ENCODE results near the gene SYNM. TPM values are rescaled to one million over a fixed set of nuclear protein-coding genes. Genes with fewer than 3 reads are reported as not detected.

Gene SYNM
- total RNA-seq, 1 experiment from 2014 or later: 1.9 TPM

DNA sequence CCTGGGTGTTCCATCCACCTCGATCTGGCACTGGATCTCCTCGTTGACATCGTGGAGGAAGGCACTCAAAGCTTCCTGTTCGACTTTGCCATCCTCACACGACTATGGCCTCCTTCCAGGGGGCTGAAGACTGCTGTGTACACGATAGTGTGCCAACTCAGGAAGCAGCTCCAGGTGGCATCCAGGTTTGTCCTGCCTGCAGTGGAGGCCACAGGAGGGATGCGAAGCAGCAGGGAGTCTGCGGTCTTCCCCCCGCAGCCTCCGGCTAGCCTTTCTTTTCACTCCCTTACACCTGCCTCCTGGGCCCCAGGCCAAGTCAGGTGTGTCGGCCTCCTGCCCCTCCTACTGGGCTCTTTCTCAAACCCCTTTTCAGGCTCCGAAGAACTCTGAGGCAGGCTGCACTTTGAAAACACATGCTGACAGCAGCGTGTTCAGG lies 32.2 kb downstream of the SYNM start:
- H3K27ac ChIP-seq (ENCODE audit: insufficient read length, low read depth, low read length): no peak overlapping the region
- no peak overlapping the region for H3K9ac ChIP-seq (ENCODE audit: extremely low read depth, insufficient read length, low read length)

More for the DNA sequence above, 32.2 kb downstream of the SYNM start:
- Histone ChIP-seq H2BK120ac (ENCODE audit: low read depth, low read length, poor library complexity, severe bottlenecking) (no peak overlapping the region), H3K79me2 (ENCODE audit: insufficient read depth, low read length) (no peaks in the 10 kb centered on the region), H3K27me3 (ENCODE audit: insufficient read depth, low read length) (no peaks in the 10 kb centered on the region), H3T11ph (ENCODE audit: low read length) (no peak overlapping the region), H2BK5ac (ENCODE audit: insufficient read length, low read length) (no peak overlapping the region), H2BK12ac (ENCODE audit: insufficient read length, low read depth, low read length) (no peak overlapping the region), H4K20me1 (ENCODE audit: control insufficient read depth, insufficient read depth, insufficient read length) (no peaks in the 10 kb centered on the region), H3K56ac (ENCODE audit: insufficient read length, low read depth, low read length) (no peak overlapping the region), H4K8ac (replicated peaks; ENCODE audit: insufficient read length, low read depth, low read length) (no peak overlapping the region), H3K9me3 (ENCODE audit: control insufficient read depth, low read depth, low read length) (no peaks in the 10 kb centered on the region), H3K18ac (ENCODE audit: insufficient read length, low read depth, low read length) (no peak overlapping the region), H2BK15ac (ENCODE audit: low read depth, low read length) (no peak overlapping the region), H3K4me2 (ENCODE audit: insufficient read depth, insufficient read length, low read length) (no peak overlapping the region), H4K5ac (ENCODE audit: insufficient read length, low read depth, low read length) (no peak overlapping the region), H2AK5ac (ENCODE audit: insufficient read length, low read length) (no peak overlapping the region), H2BK20ac (ENCODE audit: low read depth, low read length, poor library complexity, severe bottlenecking) (no peak overlapping the region), H3K23ac (ENCODE audit: insufficient read length, low read depth, low read length) (no peak overlapping the region), H2AFZ (ENCODE audit: low read length) (no peak overlapping the region), H3K4me1 (ENCODE audit: insufficient read depth, low read length) (peaks cover 6% of the 10 kb centered on the region; the same call in 1 of the 2 replicates), H3K23me2 (ENCODE audit: insufficient read length, low read depth, low read length, poor library complexity, severe bottlenecking) (no peaks in the 10 kb centered on the region), H3K79me1 (ENCODE audit: insufficient read depth, low read depth, low read length, poor library complexity, severe bottlenecking) (no peaks in the 10 kb centered on the region), H4K91ac (ENCODE audit: insufficient read length, low read depth, low read length) (no peak overlapping the region), H3K4ac (ENCODE audit: low read depth, low read length) (no peak overlapping the region), H3K14ac (ENCODE audit: insufficient read depth, low read length) (no peak overlapping the region)
- peak; percentile 37 for DNase-seq
- H3K27me3 Mint-ChIP-seq (ENCODE audit: low read depth): no peaks in the 10 kb centered on the region
- H3K4me3 Mint-ChIP-seq: no peak overlapping the region; a peak in 1 of 5 replicates
- H3K9me3 Mint-ChIP-seq: no peaks in the 10 kb centered on the region
- H3K27ac Mint-ChIP-seq: no peak overlapping the region
- H3K4me1 Mint-ChIP-seq: peaks cover 24 to 37% of the 10 kb centered on the region in 2 experiments
- H3K36me3 Mint-ChIP-seq (ENCODE audit: insufficient read depth in 1 of 3, low read depth in 3 of 3): peaks cover 8 to 20% (median 11%) of the 10 kb centered on the region in 3 experiments; a peak in 6 of 7 replicates
- TF ChIP-seq CTCF (conservative IDR thresholded peaks at IDR 0.05): no peak
- WGBS (ENCODE audit: extremely low coverage, insufficient read length, low lambda C conversion rate): no CpG with 5 or more reads among the region's 13 CpGs

All from H9 (cell line).